Tibial artery (tissue), 4 donors: ENCODE measurements around the gene TACR1.

Source experiments
- DNase-seq, 2 donors: peaks; one replicate each; pipeline ENCODE4 v3.0.0-alpha.2; 2019
- H3K27ac ChIP-seq, 2 donors: fragments of 200-600 bp; sonication (generic) in 1 of 2; 1 replicate in 1 of 2; 2 replicates in 1 of 2; pipeline ENCODE4 v1.5.1; 2018 to 2019; ENCODE audit warnings: mild to moderate bottlenecking in 1 of 2
- H3K27me3 ChIP-seq, 2 donors: fragments of 200-600 bp; sonication (generic) in 1 of 2; one replicate each; pipeline versions ENCODE4 v1.5.1 to v1.6.0; 2016 to 2019
- H3K36me3 ChIP-seq, 3 donors: fragments of 200-600 bp; sonication (generic) in 2 of 3; one replicate each; pipeline ENCODE4 v1.5.1; 2016 to 2019; ENCODE audit warnings: mild to moderate bottlenecking in 2 of 3
- H3K4me1 ChIP-seq, 4 donors: fragments of 200-600 bp; sonication (generic) in 2 of 4; 1 replicate in 3 of 4; 2 replicates in 1 of 4; pipeline ENCODE4 v1.5.1; 2016 to 2019
- H3K4me3 ChIP-seq, 2 donors: fragments of 200-600 bp; sonication (generic) in 1 of 2; 1 replicate in 1 of 2; 2 replicates in 1 of 2; pipeline ENCODE4 v1.5.1; 2018 to 2019; ENCODE audit warnings: mild to moderate bottlenecking in 2 of 2
- H3K9me3 ChIP-seq, 3 donors: fragments of 200-600 bp; sonication (generic) in 1 of 3; one replicate each; pipeline ENCODE4 v1.5.1; 2016 to 2019
- intact Hi-C: fragments of 100-400 bp; cut with DNase I; formaldehyde crosslinking; loops from one replicate; pipeline ENCODE4 v1.15.0; 2023; ENCODE audit warnings: low total_unique reads
- TF ChIP-seq, protein P1 (sequence below), 2 experiments: fragments of 200-600 bp in 1 of 2; fragments of 450-650 bp in 1 of 2; IDR thresholded peaks; one replicate each; pipeline ENCODE4 v1.5.1; 2017 to 2019; ENCODE audit warnings: antibody characterized with exemption in 2 of 2, mild to moderate bottlenecking in 1 of 2, moderate library complexity in 1 of 2

TACR1 gene

DNA sequence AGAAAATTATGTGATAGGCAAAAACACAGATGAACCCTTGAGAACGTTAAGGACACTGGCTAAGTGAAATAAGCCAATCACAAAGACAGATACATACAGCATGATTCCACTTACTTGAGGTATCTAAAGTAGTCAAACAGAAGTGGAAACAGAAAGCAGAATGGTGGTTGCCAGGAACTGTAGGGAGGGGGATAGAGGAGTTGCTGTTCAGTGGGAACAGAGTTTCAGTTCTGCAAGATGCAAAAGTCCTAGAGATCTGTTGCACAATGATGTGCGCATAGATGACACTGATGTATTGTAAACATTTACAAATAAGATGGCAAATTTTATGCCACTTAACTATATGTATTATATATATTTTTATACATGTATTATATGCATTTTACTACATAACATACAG is 181.2 kb downstream of the TACR1 start:
- Histone ChIP-seq H3K36me3 (no peaks in the 10 kb centered on the region), H3K27ac (no peak overlapping the region), H3K27me3 (no peaks in the 10 kb centered on the region), H3K4me1 (no peaks in the 10 kb centered on the region), H3K9me3 (peaks cover 0 to 15% (median 0%) of the 10 kb centered on the region in 3 donors), H3K4me3 (no peak overlapping the region)
- no peak for DNase-seq
- TF ChIP-seq, protein P1, sequence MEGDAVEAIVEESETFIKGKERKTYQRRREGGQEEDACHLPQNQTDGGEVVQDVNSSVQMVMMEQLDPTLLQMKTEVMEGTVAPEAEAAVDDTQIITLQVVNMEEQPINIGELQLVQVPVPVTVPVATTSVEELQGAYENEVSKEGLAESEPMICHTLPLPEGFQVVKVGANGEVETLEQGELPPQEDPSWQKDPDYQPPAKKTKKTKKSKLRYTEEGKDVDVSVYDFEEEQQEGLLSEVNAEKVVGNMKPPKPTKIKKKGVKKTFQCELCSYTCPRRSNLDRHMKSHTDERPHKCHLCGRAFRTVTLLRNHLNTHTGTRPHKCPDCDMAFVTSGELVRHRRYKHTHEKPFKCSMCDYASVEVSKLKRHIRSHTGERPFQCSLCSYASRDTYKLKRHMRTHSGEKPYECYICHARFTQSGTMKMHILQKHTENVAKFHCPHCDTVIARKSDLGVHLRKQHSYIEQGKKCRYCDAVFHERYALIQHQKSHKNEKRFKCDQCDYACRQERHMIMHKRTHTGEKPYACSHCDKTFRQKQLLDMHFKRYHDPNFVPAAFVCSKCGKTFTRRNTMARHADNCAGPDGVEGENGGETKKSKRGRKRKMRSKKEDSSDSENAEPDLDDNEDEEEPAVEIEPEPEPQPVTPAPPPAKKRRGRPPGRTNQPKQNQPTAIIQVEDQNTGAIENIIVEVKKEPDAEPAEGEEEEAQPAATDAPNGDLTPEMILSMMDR (IDR thresholded peaks at IDR 0.05): no peak
- intact Hi-C loops: no loop called here

GRCh38 chr2:75012080-75012479 is 187.2 kb downstream of the TACR1 start:
- H3K36me3 ChIP-seq: no peaks in the 10 kb centered on the region
- H3K4me3 ChIP-seq: no peak overlapping the region
- H3K27ac ChIP-seq: no peak overlapping the region
- H3K9me3 ChIP-seq: peaks cover 0 to 15% (median 0%) of the 10 kb centered on the region in 3 donors
- no peaks in the 10 kb centered on the region for H3K27me3 ChIP-seq
- TF ChIP-seq, protein P1 (IDR thresholded peaks at IDR 0.05): no peak
- no peak for DNase-seq
- intact Hi-C loops: no loop called here
- no peaks in the 10 kb centered on the region for H3K4me1 ChIP-seq

- intact Hi-C loops: no loop called here
- TF ChIP-seq, protein P1 (IDR thresholded peaks at IDR 0.05): no peak
- Histone ChIP-seq H3K4me3 (no peak overlapping the region), H3K36me3 (no peaks in the 10 kb centered on the region), H3K27me3 (no peaks in the 10 kb centered on the region), H3K4me1 (no peaks in the 10 kb centered on the region), H3K27ac (no peak overlapping the region), H3K9me3 (peaks cover 0 to 15% (median 0%) of the 10 kb centered on the region in 3 donors)
- no peak for DNase-seq
Measured at GRCh38 chr2:75010571-75010970, 188.7 kb downstream of the TACR1 start.

DNA sequence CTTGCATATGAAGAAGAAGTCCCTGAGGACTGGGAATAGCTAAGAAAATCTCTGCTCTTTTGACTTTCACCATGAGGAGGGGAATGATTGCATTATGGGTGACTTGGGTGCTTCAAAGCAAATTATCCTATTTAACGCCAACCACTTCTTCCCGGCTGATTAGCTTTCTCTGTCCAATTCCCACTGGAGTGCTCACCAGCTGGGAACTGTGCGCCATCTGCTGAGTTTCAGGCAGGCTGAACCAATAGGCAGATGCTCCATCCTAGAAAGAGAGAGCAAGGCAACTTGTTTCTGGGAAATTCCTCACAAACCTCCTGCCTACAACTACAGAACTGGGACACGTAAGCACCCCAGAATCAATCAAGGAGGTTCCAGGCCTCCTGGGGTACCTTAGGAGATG is 191.5 kb downstream of the TACR1 start:
- Histone ChIP-seq H3K9me3 (no peaks in the 10 kb centered on the region), H3K4me1 (no peaks in the 10 kb centered on the region), H3K27ac (no peak overlapping the region), H3K36me3 (no peaks in the 10 kb centered on the region), H3K27me3 (no peaks in the 10 kb centered on the region), H3K4me3 (no peak overlapping the region)
- intact Hi-C loops: no loop called here
- TF ChIP-seq, protein P1 (IDR thresholded peaks at IDR 0.05): no peak
- no peak for DNase-seq

DNA sequence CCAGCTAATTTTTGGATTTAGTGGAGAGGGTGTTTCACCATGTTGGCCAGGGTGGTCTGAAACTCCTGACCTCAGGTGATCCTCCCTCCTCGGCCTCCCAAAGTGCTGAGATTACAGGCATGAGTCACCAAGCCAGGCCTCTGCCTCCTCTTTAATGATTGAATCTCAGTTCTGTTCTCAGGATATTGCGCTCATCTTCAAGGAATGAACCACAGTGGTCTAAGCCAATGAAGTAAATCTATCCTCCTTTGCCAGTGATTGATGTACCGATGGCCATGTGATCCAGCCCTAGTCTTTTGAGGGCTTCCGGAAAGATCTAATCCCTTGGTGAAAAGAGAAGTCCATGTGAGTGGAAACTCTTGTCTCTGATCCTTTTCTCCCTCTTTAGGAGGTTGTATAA is 192.3 kb downstream of the TACR1 start:
- TF ChIP-seq, protein P1 (IDR thresholded peaks at IDR 0.05): no peak
- no peaks in the 10 kb centered on the region for H3K4me1 ChIP-seq
- H3K27me3 ChIP-seq: no peaks in the 10 kb centered on the region
- DNase-seq: no peak
- intact Hi-C loops: no loop called here
- H3K27ac ChIP-seq: no peak overlapping the region
- H3K4me3 ChIP-seq: no peak overlapping the region
- H3K9me3 ChIP-seq: no peaks in the 10 kb centered on the region
- H3K36me3 ChIP-seq: no peaks in the 10 kb centered on the region

DNA sequence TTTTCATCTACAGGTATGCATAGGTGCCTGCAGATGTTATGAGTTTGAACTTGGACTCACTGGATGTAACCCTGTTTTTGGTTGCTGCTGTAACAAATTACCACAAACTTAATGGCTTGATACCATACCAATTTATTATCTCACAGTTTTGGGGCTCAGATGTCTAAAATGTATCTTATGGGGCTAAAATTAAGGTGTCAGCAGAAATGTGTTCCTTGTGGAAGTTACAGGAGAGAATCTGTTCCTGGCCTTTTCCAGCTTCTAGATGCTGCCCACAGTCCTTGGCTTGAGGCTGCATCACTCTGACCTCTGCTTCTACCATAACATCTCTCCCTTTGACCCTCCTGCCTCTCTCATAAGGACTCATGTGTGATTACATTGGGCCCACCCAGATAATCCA is 193.3 kb downstream of the TACR1 start:
- Histone ChIP-seq H3K27me3 (no peaks in the 10 kb centered on the region), H3K9me3 (no peaks in the 10 kb centered on the region), H3K36me3 (no peaks in the 10 kb centered on the region), H3K4me3 (no peak overlapping the region), H3K4me1 (no peaks in the 10 kb centered on the region), H3K27ac (no peak overlapping the region)
- TF ChIP-seq, protein P1 (IDR thresholded peaks at IDR 0.05): no peak
- DNase-seq: no peak
- intact Hi-C loops: no loop called here
